ENCODE data around the gene RAD51AP1. TPM values are rescaled to one million over a fixed set of nuclear protein-coding genes. Genes with fewer than 3 reads are reported as not detected.

RAD51AP1 gene
- total and polyA plus RNA-seq, 2 of the 8 experiments (the other 6 are each of a cell fraction or from before 2014, with no cell fraction given) = 29.7 to 48.3 TPM

GRCh38 chr12:4538207-4539160, at the start of gene RAD51AP1 (continued):
- no peak for TF ChIP-seq RAD21 (IDR thresholded peaks at IDR 0.05 in 1 of 2, conservative IDR thresholded peaks at IDR 0.05 in 1 of 2; ENCODE audit: low read depth in 2 of 2, low read length in 2 of 2)
- no peak for TF ChIP-seq MAFK (IDR thresholded peaks at IDR 0.05; ENCODE audit: low read depth, low read length)
- TF ChIP-seq SIRT6 (IDR thresholded peaks at IDR 0.05; ENCODE audit: low read length) = no peak
- peak; percentile 61 to 87 for TF ChIP-seq POLR2A (IDR thresholded peaks at IDR 0.05; ENCODE audit: control extremely low read depth in 1 of 2, low read depth in 2 of 2, low read length in 2 of 2)
- TF ChIP-seq SP4 (IDR thresholded peaks at IDR 0.05; ENCODE audit: low read length) = peak; percentile 89
- TF ChIP-seq SAP30 (IDR thresholded peaks at IDR 0.05; ENCODE audit: insufficient read depth, insufficient replicate concordance, low read length) = peak; percentile 100
- peak; percentile 80; the same call in 1 of the 2 replicates for TF ChIP-seq POLR2AphosphoS5 (IDR thresholded peaks at IDR 0.05; ENCODE audit: low read depth, low read length)
- peak; percentile 61 for TF ChIP-seq KDM4A (IDR thresholded peaks at IDR 0.05; ENCODE audit: low read depth, low read length, severe bottlenecking)
- 0 out of 2 replicates have a peak, but pooled peaks have one; percentile 50 for TF ChIP-seq YY1 (IDR thresholded peaks at IDR 0.05; ENCODE audit: low read depth, low read length)
- TF ChIP-seq JUND (IDR thresholded peaks at IDR 0.05; ENCODE audit: low read length) = no peak
- no peak for TF ChIP-seq CBX5 (IDR thresholded peaks at IDR 0.05; ENCODE audit: low read depth, low read length)
- TF ChIP-seq SUZ12 (IDR thresholded peaks at IDR 0.05; ENCODE audit: low read length) = no peak
